WTC11 (cell line): Measurements from ENCODE around the gene GATA3. TPM values are rescaled to one million over a fixed set of nuclear protein-coding genes. Genes with fewer than 3 reads are reported as not detected.

Experiments used
- ATAC-seq: fragments of 200-7000 bp; cut with Tn5 transposase; 2 replicates; pipeline ENCODE4 v1.10.0; 2021; ENCODE audit warnings: mild to moderate bottlenecking, moderate library complexity
- CTCF ChIA-PET: fragments of 300-600 bp; sonication (Branson Sonifier 250); formaldehyde crosslinking; loops from one replicate; lab custom pipeline; 2021; ENCODE audit warnings: antibody characterized with exemption; lab: Charles Lee
- POLR2A ChIA-PET: fragments of 350-600 bp; sonication (Branson Sonifier 250); formaldehyde crosslinking; loops from one replicate; lab custom pipeline; 2021; ENCODE audit warnings: antibody characterized with exemption; lab: Charles Lee
- DNase-seq: peaks from one replicate; pipeline ENCODE4 v3.0.0; 2021; ENCODE audit warnings: low spot score
- H3K27ac Mint-ChIP-seq: 2 replicates; pipeline ENCODE4 v1.8.0; 2021; ENCODE audit warnings: mixed read lengths
- H3K27me3 Mint-ChIP-seq: 2 replicates; pipeline ENCODE4 v1.8.0; 2021; ENCODE audit warnings: low read depth, mild to moderate bottlenecking, moderate library complexity, mixed read lengths
- H3K36me3 Mint-ChIP-seq: 2 replicates; pipeline ENCODE4 v1.8.0; 2021; ENCODE audit warnings: mixed read lengths
- H3K4me1 Mint-ChIP-seq: 2 replicates; pipeline ENCODE4 v1.8.0; 2022; ENCODE audit warnings: mixed read lengths
- H3K4me3 Mint-ChIP-seq: 2 replicates; pipeline ENCODE4 v1.8.0; 2021; ENCODE audit warnings: mild to moderate bottlenecking, moderate library complexity, mixed read lengths
- H3K9me3 Mint-ChIP-seq: 2 replicates; pipeline ENCODE4 v1.8.0; 2021; ENCODE audit warnings: mixed read lengths
- ATF1 ChIP-seq: sonication (generic); formaldehyde crosslinking; IDR thresholded peaks from 2 replicates; pipeline ENCODE4 v1.8.1; 2023; ENCODE audit warnings: mild to moderate bottlenecking, moderate library complexity, missing genetic modification reagents
- CBFB ChIP-seq: sonication (generic); formaldehyde crosslinking; IDR thresholded peaks from 2 replicates; pipeline ENCODE4 v1.8.1; 2022; ENCODE audit warnings: mild to moderate bottlenecking, low read depth, missing genetic modification reagents
- FOXK1 ChIP-seq: sonication (generic); formaldehyde crosslinking; IDR thresholded peaks from 2 replicates; pipeline ENCODE4 v1.8.0; 2022; ENCODE audit warnings: mild to moderate bottlenecking, moderate library complexity, missing genetic modification reagents
- KAT7 ChIP-seq: sonication (generic); formaldehyde crosslinking; IDR thresholded peaks from 2 replicates; pipeline ENCODE4 v1.8.1; 2023; ENCODE audit warnings: missing genetic modification reagents, mild to moderate bottlenecking, borderline replicate concordance
- MXD4 ChIP-seq: fragments of 250-450 bp; sonication (Bioruptor Pico); IDR thresholded peaks from 2 replicates; pipeline ENCODE4 v1.8.0; 2021; ENCODE audit warnings: mild to moderate bottlenecking, moderate library complexity, borderline replicate concordance
- NR3C1 ChIP-seq: sonication (generic); formaldehyde crosslinking; conservative IDR thresholded peaks from 2 replicates; pipeline ENCODE4 v1.8.1; 2023; ENCODE audit warnings: low read depth, mild to moderate bottlenecking, missing genetic modification reagents
- TEAD4 ChIP-seq: sonication (generic); formaldehyde crosslinking; IDR thresholded peaks from 2 replicates; pipeline ENCODE4 v1.8.0; 2022; ENCODE audit warnings: mild to moderate bottlenecking, missing genetic modification reagents
- total RNA-seq: library from RNA; stranded (reverse); gene quantifications from 3 replicates; pipeline ENCODE4 v1.2.3, GENCODE V29; 2021
- TF ChIP-seq, protein P1 (sequence below): sonication (generic); formaldehyde crosslinking; IDR thresholded peaks from 2 replicates; pipeline ENCODE4 v1.8.0; 2023; ENCODE audit warnings: mild to moderate bottlenecking, missing genetic modification reagents
- TF ChIP-seq, protein P2 (sequence below): fragments of 250-450 bp; sonication (Bioruptor Pico); conservative IDR thresholded peaks from 2 replicates; pipeline ENCODE4 v1.9.0; 2021; ENCODE audit warnings: mild to moderate bottlenecking
- TF ChIP-seq, protein P3 (sequence below): sonication (generic); formaldehyde crosslinking; IDR thresholded peaks from 2 replicates; pipeline ENCODE4 v1.8.1; 2023; ENCODE audit warnings: mild to moderate bottlenecking, missing genetic modification reagents
- TF ChIP-seq, protein P4 (sequence below): sonication (generic); formaldehyde crosslinking; IDR thresholded peaks from 2 replicates; pipeline ENCODE4 v1.8.0; 2022; ENCODE audit warnings: mild to moderate bottlenecking, missing genetic modification reagents
- TF ChIP-seq, protein P5 (sequence below): fragments of 250-450 bp; sonication (Bioruptor Pico); IDR thresholded peaks from 2 replicates; pipeline ENCODE4 v1.8.0; 2021; ENCODE audit warnings: mild to moderate bottlenecking
- TF ChIP-seq, protein P6 (sequence below): sonication (generic); formaldehyde crosslinking; IDR thresholded peaks from 2 replicates; pipeline ENCODE4 v1.8.1; 2022; ENCODE audit warnings: mild to moderate bottlenecking, moderate library complexity, missing genetic modification reagents
- TF ChIP-seq, protein P7 (sequence below): sonication (generic); formaldehyde crosslinking; conservative IDR thresholded peaks from 2 replicates; pipeline ENCODE4 v1.8.1; 2023; ENCODE audit warnings: mild to moderate bottlenecking, low read depth, missing genetic modification reagents, moderate library complexity

The GATA3 gene
- total RNA-seq, 1 experiment from 2014 or later, result 0.72 TPM

DNA sequence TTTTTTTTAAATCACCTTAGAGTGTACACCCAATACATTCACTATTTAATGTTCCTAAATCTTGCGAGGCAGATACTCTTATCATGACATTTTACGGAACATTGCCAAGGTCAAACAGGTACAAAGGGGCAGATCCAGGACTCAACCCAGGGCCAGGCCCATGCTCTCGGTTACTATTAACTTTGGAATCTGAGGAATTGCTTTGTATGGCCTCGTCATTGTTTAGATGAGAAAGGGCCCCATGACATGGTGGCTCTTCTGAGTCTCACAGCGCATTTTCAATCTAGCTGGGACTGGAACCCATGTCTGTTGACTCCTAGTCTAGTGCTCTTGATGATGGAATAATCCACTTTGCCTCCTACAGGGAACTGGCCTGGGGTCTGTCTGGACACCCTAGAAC, 59.1 kb downstream of the GATA3 start:
- no peak overlapping the region for H3K4me3 Mint-ChIP-seq
- CTCF ChIA-PET, result no interaction called here
- ATAC-seq, result no peak; the same call in 1 of the 2 replicates
- H3K36me3 Mint-ChIP-seq, result no peaks in the 10 kb centered on the region
- H3K9me3 Mint-ChIP-seq, result no peaks in the 10 kb centered on the region
- H3K27ac Mint-ChIP-seq, result no peak overlapping the region
- no peaks in the 10 kb centered on the region for H3K27me3 Mint-ChIP-seq
- no peak for DNase-seq
- no peaks in the 10 kb centered on the region for H3K4me1 Mint-ChIP-seq
- TF ChIP-seq TEAD4 (CRISPR knock-in tag) (no peak), ATF1 (CRISPR knock-in tag) (no peak), MXD4 (CRISPR knock-in tag) (no peak), CBFB (CRISPR knock-in tag) (no peak), FOXK1 (CRISPR knock-in tag) (no peak)
- TF ChIP-seq, protein P1, sequence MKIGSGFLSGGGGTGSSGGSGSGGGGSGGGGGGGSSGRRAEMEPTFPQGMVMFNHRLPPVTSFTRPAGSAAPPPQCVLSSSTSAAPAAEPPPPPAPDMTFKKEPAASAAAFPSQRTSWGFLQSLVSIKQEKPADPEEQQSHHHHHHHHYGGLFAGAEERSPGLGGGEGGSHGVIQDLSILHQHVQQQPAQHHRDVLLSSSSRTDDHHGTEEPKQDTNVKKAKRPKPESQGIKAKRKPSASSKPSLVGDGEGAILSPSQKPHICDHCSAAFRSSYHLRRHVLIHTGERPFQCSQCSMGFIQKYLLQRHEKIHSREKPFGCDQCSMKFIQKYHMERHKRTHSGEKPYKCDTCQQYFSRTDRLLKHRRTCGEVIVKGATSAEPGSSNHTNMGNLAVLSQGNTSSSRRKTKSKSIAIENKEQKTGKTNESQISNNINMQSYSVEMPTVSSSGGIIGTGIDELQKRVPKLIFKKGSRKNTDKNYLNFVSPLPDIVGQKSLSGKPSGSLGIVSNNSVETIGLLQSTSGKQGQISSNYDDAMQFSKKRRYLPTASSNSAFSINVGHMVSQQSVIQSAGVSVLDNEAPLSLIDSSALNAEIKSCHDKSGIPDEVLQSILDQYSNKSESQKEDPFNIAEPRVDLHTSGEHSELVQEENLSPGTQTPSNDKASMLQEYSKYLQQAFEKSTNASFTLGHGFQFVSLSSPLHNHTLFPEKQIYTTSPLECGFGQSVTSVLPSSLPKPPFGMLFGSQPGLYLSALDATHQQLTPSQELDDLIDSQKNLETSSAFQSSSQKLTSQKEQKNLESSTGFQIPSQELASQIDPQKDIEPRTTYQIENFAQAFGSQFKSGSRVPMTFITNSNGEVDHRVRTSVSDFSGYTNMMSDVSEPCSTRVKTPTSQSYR (CRISPR knock-in tag), result no peak
- TF ChIP-seq, protein P2, sequence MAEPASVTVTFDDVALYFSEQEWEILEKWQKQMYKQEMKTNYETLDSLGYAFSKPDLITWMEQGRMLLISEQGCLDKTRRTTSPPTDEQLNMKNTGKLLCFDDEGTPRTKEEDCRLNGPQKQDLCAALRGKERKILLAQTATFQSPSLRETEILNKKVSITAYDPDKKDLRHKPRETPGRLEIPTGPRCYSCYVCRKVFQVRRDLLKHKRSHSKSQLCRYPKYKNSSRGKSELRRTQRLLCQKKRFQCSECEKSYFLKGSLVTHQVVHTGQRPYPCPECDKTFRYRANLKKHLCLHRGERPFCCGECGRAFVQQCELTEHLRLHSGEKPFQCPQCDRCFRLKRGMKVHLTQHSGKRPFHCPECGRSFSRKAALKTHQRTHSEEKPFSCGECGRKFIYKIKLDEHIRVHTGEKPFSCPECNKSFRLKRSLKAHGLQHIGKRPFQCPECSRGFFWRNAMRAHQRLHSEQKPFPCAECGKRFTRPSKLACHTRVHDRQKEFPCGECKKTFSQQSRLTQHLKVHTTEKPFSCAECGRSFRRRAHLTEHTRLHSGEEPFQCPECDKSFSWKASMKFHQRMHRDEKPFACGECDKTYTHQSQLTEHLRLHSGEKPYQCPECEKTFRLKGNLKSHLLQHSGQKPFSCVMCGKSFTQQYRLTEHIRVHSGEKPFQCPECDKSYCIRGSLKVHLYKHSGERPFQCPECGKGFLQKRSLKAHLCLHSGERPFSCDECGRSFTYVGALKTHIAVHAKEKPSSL (CRISPR knock-in tag), result no peak
- TF ChIP-seq, protein P3, sequence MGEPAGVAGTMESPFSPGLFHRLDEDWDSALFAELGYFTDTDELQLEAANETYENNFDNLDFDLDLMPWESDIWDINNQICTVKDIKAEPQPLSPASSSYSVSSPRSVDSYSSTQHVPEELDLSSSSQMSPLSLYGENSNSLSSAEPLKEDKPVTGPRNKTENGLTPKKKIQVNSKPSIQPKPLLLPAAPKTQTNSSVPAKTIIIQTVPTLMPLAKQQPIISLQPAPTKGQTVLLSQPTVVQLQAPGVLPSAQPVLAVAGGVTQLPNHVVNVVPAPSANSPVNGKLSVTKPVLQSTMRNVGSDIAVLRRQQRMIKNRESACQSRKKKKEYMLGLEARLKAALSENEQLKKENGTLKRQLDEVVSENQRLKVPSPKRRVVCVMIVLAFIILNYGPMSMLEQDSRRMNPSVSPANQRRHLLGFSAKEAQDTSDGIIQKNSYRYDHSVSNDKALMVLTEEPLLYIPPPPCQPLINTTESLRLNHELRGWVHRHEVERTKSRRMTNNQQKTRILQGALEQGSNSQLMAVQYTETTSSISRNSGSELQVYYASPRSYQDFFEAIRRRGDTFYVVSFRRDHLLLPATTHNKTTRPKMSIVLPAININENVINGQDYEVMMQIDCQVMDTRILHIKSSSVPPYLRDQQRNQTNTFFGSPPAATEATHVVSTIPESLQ (CRISPR knock-in tag), result no peak
- POLR2A ChIA-PET, result no interaction called here

DNA sequence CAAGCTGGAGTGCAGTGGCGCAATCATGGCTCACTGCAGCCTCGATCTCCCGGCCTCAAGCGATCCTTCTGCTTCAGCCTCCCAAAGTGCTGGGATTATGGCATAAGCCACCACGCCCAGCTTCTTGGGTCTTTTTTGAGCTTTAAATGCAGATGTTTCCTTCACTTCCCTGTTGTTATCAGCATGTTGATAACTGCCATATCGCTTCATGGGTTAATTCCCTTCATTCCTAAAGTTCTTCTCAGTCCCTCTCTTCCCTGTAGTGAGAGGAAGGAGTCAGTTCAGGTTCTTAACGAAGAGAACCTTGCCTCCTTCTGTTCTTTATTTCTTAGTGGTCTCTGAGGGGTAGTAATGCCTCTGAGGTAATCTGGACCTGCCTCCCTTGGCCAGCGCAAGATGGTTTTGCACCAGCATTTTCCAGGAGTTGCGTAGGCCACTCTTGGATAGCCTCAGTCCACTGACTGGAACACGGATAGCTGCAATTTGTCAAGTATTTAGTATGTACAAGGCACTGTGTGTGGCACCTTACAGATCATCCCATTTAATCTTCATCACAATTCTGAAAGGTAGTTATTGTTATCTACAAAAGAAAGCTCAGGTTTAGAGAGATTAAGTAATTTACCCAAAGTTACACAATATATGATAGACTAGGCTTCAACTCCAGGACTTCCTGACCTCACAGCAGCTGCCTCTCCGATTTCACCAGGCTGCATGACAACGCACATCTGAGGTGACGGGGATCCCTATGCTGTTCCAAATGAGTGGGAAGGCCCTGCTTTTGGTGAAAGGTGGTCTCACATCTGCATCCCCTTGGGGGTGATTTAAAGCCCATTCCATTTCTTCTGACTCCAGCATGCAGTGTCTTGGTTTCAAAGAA, 60.5 kb downstream of the GATA3 start:
- ATAC-seq, result no peak

More for the DNA sequence above, 60.5 kb downstream of the GATA3 start:
- Mint-ChIP-seq H3K4me3 (no peak overlapping the region), H3K4me1 (no peaks in the 10 kb centered on the region), H3K36me3 (no peaks in the 10 kb centered on the region), H3K27ac (no peak overlapping the region), H3K9me3 (no peaks in the 10 kb centered on the region), H3K27me3 (no peaks in the 10 kb centered on the region)
- ChIA-PET POLR2A (no interaction called here), CTCF (no interaction called here)
- no peak for TF ChIP-seq KAT7
- TF ChIP-seq, protein P4, sequence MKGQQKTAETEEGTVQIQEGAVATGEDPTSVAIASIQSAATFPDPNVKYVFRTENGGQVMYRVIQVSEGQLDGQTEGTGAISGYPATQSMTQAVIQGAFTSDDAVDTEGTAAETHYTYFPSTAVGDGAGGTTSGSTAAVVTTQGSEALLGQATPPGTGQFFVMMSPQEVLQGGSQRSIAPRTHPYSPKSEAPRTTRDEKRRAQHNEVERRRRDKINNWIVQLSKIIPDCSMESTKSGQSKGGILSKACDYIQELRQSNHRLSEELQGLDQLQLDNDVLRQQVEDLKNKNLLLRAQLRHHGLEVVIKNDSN (CRISPR knock-in tag), result no peak
- TF ChIP-seq NR3C1 (CRISPR knock-in tag), result no peak
- TF ChIP-seq, protein P5, sequence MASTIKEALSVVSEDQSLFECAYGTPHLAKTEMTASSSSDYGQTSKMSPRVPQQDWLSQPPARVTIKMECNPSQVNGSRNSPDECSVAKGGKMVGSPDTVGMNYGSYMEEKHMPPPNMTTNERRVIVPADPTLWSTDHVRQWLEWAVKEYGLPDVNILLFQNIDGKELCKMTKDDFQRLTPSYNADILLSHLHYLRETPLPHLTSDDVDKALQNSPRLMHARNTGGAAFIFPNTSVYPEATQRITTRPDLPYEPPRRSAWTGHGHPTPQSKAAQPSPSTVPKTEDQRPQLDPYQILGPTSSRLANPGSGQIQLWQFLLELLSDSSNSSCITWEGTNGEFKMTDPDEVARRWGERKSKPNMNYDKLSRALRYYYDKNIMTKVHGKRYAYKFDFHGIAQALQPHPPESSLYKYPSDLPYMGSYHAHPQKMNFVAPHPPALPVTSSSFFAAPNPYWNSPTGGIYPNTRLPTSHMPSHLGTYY, result no peak
- TF ChIP-seq, protein P6, sequence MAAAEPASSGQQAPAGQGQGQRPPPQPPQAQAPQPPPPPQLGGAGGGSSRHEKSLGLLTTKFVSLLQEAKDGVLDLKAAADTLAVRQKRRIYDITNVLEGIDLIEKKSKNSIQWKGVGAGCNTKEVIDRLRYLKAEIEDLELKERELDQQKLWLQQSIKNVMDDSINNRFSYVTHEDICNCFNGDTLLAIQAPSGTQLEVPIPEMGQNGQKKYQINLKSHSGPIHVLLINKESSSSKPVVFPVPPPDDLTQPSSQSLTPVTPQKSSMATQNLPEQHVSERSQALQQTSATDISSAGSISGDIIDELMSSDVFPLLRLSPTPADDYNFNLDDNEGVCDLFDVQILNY (CRISPR knock-in tag), result no peak
- TF ChIP-seq, protein P7, sequence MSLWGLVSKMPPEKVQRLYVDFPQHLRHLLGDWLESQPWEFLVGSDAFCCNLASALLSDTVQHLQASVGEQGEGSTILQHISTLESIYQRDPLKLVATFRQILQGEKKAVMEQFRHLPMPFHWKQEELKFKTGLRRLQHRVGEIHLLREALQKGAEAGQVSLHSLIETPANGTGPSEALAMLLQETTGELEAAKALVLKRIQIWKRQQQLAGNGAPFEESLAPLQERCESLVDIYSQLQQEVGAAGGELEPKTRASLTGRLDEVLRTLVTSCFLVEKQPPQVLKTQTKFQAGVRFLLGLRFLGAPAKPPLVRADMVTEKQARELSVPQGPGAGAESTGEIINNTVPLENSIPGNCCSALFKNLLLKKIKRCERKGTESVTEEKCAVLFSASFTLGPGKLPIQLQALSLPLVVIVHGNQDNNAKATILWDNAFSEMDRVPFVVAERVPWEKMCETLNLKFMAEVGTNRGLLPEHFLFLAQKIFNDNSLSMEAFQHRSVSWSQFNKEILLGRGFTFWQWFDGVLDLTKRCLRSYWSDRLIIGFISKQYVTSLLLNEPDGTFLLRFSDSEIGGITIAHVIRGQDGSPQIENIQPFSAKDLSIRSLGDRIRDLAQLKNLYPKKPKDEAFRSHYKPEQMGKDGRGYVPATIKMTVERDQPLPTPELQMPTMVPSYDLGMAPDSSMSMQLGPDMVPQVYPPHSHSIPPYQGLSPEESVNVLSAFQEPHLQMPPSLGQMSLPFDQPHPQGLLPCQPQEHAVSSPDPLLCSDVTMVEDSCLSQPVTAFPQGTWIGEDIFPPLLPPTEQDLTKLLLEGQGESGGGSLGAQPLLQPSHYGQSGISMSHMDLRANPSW (CRISPR knock-in tag), result no peak
- no peak for DNase-seq
